ENCODE results near the gene LCE5A.
A peak's percentile ranks its signal among the peaks of the same experiment; 100 is the strongest.

The LCE5A gene, protein sequence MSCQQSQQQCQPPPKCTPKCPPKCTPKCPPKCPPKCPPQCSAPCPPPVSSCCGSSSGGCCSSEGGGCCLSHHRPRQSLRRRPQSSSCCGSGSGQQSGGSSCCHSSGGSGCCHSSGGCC

GRCh38 chr1:152510503-152510902 is at the start of gene LCE5A:
Gene LCE5A (plus strand): TSS chr1:152510803. CDS start chr1:152511535, 732 bp downstream.
- no peak for DNase-seq

GRCh38 chr1:152461544-152461943 is 49.1 kb upstream of the LCE5A start:
- DNase-seq: peak; percentile 76 to 84 (median 80)

- DNase-seq: no peak
These were observed 48.0 kb upstream of the LCE5A start for GRCh38 chr1:152462636-152463035.

GRCh38 chr1:152466217-152466616 is 44.4 kb upstream of the LCE5A start:
- DNase-seq: no peak

DNA sequence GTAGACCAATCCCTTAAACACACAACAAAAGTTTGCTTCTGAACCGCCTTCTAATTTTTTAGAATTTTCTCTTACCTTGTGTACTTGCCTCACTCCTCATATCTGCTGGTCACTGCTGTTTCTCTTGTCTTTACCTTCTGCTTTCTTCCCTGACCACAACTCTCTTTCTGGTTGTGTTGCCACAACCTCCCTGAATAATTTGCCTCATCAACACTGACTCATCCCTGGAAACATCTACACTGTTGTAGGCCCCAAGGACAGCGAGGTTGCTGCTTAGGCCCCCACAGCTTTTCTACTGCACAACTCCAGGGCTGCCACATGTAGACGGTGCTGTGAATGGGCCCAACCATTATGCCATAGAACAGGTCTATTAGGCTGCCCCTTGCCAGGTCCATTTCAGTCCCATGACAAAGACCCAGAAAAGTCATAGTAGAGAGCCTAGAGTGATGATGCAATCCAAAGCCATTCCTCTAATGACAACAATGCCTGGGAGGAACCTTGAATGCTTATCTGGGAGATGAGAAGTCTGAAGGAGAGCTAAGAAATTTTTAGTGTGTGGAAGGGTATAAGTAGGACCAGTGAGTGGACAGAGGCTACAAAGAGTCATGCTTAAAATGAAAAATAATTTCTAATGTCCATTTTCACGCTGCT is 36.6 kb upstream of the LCE5A start:
- DNase-seq: no peak

- peak; percentile 33 to 73 (median 60) for DNase-seq
These were observed 30.6 kb upstream of the LCE5A start for GRCh38 chr1:152479792-152480595.

DNA sequence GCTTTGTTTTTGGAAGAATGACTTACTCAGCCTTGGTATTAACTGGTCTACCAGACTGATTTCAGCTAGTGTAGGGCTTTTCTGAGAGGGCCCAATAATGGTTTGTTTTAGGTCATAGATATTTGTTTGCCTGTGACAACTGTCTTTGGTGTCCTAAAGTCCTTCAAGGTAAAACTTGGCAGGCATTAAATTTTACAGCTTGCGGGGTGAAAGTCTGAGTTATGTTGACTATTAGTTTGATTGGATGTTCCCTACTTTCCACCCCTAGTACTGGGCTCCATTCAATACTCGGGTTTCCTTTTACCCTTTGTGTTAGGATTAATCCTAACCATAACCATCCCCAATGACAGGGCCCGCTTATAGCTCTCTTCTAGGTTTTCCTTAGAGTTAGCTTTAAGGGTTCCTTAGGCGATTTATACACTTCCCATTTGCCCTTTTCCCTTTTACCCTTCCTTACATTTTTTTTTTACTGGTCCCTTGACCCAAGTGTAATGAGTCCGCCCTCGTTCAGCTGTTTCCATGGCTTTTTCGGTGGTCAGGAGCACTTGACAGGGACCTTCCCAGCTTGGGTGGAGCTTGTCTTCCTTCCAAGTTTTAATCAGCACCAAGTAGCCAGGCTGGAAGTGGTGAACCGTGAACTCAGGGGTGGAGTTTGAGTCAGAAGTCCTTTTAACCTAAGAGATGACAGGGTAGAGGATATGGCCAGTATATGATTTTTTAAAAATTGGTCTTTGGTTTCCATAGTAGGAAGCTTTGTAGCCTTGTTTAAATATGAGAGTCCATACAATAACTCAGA is 28.5 kb upstream of the LCE5A start:
- no peak for DNase-seq

GRCh38 chr1:152486400-152487006 is 24.1 kb upstream of the LCE5A start:
- peak; percentile 23 to 38 (median 26) for DNase-seq

GRCh38 chr1:152487871-152488270 is 22.7 kb upstream of the LCE5A start:
- DNase-seq: no peak

GRCh38 chr1:152491537-152491936 is 19.1 kb upstream of the LCE5A start:
- peak in 2 of 3 donors; percentile 4 to 7 for DNase-seq

GRCh38 chr1:152495066-152495675 is 15.4 kb upstream of the LCE5A start:
- DNase-seq: peak; percentile 58 to 82 (median 64)

- DNase-seq: peak; percentile 26 to 53 (median 43)
These were observed 13.3 kb upstream of the LCE5A start for GRCh38 chr1:152497273-152497672.

- DNase-seq: no peak
These were observed 8.9 kb upstream of the LCE5A start for GRCh38 chr1:152501704-152502103.

DNA sequence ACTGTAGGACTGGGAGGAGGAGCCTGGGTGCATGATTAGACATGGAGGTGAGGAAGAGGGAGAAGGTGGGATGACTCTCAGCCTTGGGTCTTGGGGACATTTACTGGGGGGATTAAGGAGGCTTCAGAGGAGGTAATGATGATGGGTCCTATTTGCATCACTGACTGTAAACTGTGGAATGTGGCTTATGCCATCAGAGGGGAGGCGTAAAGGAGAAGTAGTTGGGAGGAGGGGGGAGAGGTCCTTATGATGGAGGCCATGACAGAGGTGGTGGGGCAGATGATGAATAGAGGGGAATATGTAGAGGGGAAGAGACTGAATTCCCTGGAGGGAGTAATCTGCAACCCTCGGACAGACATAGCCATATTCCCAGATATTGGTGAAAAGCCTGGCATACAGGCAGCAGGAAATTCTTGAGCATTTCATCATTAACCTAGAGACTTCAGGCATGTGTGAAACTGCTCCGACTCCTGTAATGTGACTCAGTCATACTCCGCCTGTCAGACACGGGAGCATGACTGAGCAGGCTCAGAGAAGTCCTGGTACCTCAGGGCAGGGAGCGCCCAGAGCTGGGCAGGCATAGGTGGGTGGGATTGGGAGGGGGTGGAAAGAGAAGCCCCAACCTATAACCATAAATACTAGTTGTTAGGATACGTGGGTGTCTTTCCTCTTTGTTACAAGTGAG is 8.0 kb upstream of the LCE5A start:
- DNase-seq: no peak

DNA sequence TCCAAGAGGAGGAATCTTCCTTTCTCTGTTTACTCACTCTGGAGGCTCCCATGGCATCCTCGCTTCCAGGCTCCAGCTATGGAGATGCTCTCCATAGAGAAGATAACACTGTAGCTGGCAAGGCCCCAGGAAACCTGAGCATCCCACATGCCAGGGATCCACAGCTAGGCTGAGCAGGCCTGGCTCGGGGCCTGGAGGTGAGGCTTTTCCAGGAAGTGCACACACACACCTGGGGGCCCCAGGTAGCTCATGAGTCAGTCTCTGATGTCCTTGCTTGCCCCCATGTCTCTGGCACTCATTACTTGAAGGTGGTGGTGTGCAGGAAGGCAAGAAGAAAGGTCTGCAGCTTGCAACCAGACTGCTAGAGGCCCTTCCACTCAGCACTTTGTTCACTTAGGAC is 5.5 kb upstream of the LCE5A start:
- no peak for DNase-seq

DNA sequence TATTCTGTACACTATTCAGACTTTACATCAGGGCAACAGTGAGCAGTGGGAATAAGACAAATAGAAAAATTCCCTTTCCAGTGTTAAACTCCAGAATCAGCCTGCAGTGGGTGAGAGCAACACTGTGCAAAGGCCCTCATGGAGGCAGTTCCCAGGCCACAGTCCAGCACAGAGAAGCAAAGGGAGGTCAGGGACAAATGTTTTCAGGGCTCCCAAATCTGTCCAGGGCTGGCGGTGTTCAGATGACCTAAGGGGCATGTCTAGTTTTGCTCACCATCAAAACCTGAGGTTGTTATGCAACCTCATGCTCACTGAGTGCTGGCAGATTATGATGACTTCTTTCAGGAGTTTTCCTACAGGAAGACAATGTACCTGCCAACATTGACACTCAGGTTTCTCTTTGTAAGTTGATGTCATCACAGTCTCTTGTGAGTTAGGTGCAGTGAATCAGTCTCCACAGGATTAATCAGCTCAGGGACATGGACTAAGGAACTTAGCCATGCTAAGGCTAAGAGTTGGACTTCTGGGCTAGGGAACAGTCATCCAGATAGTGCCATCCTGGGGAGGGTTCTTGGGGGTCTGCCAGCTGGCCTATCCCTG is 3.6 kb upstream of the LCE5A start:
- DNase-seq: no peak

DNA sequence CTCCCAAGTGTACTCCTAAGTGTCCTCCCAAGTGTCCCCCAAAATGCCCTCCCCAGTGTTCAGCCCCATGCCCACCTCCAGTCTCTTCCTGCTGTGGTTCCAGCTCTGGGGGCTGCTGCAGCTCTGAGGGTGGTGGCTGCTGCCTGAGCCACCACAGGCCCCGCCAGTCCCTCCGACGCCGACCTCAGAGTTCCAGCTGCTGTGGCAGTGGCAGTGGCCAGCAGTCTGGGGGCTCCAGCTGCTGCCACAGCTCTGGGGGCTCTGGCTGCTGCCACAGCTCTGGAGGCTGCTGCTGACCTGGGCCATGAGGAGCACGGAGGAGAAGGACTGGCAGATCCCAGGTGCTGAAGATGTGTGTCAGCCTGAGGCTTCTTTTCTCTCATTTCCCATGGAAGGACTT is 993 bp downstream of the LCE5A start:
- DNase-seq: no peak

DNA sequence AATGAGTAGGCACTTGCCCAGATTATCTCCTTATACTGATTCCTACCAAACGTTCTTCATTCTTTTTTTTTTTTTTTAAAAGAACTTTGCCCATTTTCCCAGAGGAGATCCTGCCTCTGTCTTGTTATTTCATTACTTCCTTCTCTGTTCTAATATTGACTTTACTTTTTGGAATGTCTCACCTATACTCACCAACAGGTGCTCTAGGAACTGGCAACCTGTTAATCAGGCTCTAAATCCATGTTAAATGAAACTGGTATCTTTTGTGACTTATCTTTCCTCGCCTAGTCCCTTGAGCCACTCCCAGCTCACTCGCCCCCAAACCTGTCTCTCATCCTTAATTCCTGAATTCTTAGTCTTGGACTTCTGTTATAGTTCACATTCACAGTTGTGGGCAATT is 2.5 kb downstream of the LCE5A start:
- DNase-seq: no peak

GRCh38 chr1:152514715-152515433 is 4.3 kb downstream of the LCE5A start:
- no peak for DNase-seq

GRCh38 chr1:152515434-152515783 is 4.8 kb downstream of the LCE5A start:
- peak; percentile 16 to 36 (median 22) for DNase-seq

DNA sequence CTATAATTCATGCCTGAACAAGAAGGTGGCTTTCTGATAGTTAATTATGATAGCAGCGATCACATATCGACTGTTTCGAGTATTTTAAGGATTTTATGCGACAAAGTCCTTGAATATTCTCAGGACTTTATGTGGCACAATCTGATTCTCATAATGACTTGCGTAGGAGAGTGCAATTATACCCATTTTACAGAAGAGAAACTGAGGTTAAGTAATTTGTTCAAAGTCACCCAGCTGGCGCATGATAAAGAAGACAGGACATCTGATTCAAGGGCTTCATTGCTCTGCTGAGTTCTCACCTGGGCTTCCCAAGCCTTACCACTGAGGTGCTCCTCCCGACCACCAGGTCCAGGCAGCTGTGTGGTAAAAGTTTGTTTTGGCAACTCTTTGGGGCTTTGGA is 5.5 kb downstream of the LCE5A start:
- DNase-seq: no peak

Measured in suppressor macrophage treated with lipopolysaccharide for 1 hour (primary cell).